SK-N-SH treated with all-trans-retinoic acid at 6 μM for 48 hours (cell line): Measurements from ENCODE around the gene ABCC6.

ENCODE experiments used
- ATAC-seq: fragments of 200-7000 bp; cut with Tn5 transposase; 3 replicates; pipeline ENCODE4 v1.9.1; 2020; ENCODE audit warnings: mild to moderate bottlenecking, moderate library complexity
- ARNTL ChIP-seq: fragments of 450-650 bp; formaldehyde crosslinking; IDR thresholded peaks from 2 replicates; pipeline ENCODE4 v1.5.0; 2020; ENCODE audit warnings: low read depth, mild to moderate bottlenecking, moderate library complexity, borderline replicate concordance
- BACH2 ChIP-seq: fragments of 250-450 bp; sonication (Bioruptor Pico); IDR thresholded peaks from 2 replicates; pipeline ENCODE4 v1.9.0; 2021; ENCODE audit warnings: mild to moderate bottlenecking, borderline replicate concordance
- CREB5 ChIP-seq: fragments of 250-450 bp; sonication (Bioruptor Pico); IDR thresholded peaks from 2 replicates; pipeline ENCODE4 v1.5.1; 2020; ENCODE audit warnings: low read depth, mild to moderate bottlenecking, moderate library complexity
- CSDC2 ChIP-seq: fragments of 250-450 bp; sonication (Bioruptor Pico); IDR thresholded peaks from 2 replicates; pipeline ENCODE4 v1.5.0; 2020; ENCODE audit warnings: mild to moderate bottlenecking, moderate library complexity
- CSRNP3 ChIP-seq: fragments of 250-450 bp; sonication (Bioruptor Pico); IDR thresholded peaks from 2 replicates; pipeline ENCODE4 v1.5.1; 2021; ENCODE audit warnings: mild to moderate bottlenecking, moderate library complexity
- ESRRG ChIP-seq: fragments of 250-450 bp; sonication (Bioruptor Pico); IDR thresholded peaks from 2 replicates; pipeline ENCODE4 v1.6.1; 2021; ENCODE audit warnings: mild to moderate bottlenecking
- GLIS3 ChIP-seq: fragments of 250-450 bp; sonication (Bioruptor Pico); IDR thresholded peaks from 2 replicates; pipeline ENCODE4 v1.5.0; 2020; ENCODE audit warnings: mild to moderate bottlenecking, moderate library complexity
- ISL1 ChIP-seq: fragments of 250-450 bp; sonication (Bioruptor Pico); IDR thresholded peaks from 2 replicates; pipeline ENCODE4 v2.1.2; 2022; ENCODE audit warnings: mild to moderate bottlenecking, moderate library complexity
- OSR1 ChIP-seq: fragments of 250-450 bp; sonication (Bioruptor Pico); IDR thresholded peaks from 2 replicates; pipeline ENCODE4 v1.8.0; 2022; ENCODE audit warnings: moderate library complexity, mild to moderate bottlenecking, inconsistent platforms
- PATZ1 ChIP-seq: fragments of 250-450 bp; sonication (Bioruptor Pico); IDR thresholded peaks from 2 replicates; pipeline ENCODE4 v1.8.0; 2020; ENCODE audit warnings: mild to moderate bottlenecking, moderate library complexity, borderline replicate concordance
- POU6F1 ChIP-seq: fragments of 250-450 bp; sonication (Bioruptor Pico); IDR thresholded peaks from 2 replicates; pipeline ENCODE4 v1.8.0; 2021; ENCODE audit warnings: low read depth, mild to moderate bottlenecking, moderate library complexity, borderline replicate concordance
- PPARA ChIP-seq: fragments of 250-450 bp; sonication (Bioruptor Pico); IDR thresholded peaks from 2 replicates; pipeline ENCODE4 v1.5.0; 2020; ENCODE audit warnings: mild to moderate bottlenecking, borderline replicate concordance
- RARB ChIP-seq: fragments of 250-450 bp; sonication (Bioruptor Pico); IDR thresholded peaks from 2 replicates; pipeline ENCODE4 v1.8.0; 2021; ENCODE audit warnings: mild to moderate bottlenecking, moderate library complexity
- SNAI2 ChIP-seq: fragments of 250-450 bp; sonication (Bioruptor Pico); IDR thresholded peaks from 2 replicates; pipeline ENCODE4 v1.5.0; 2020; ENCODE audit warnings: mild to moderate bottlenecking, moderate library complexity
- TCF4 ChIP-seq: fragments of 250-450 bp; sonication (Bioruptor Pico); IDR thresholded peaks from 2 replicates; pipeline ENCODE4 v1.8.0; 2021; ENCODE audit warnings: mild to moderate bottlenecking, moderate library complexity, borderline replicate concordance
- TOX ChIP-seq: fragments of 250-450 bp; sonication (Bioruptor Pico); IDR thresholded peaks from 2 replicates; pipeline ENCODE4 v1.8.0; 2021; ENCODE audit warnings: mild to moderate bottlenecking, moderate library complexity, borderline replicate concordance
- TSHZ2 ChIP-seq: fragments of 250-450 bp; sonication (Bioruptor Pico); IDR thresholded peaks from 2 replicates; pipeline ENCODE4 v1.5.0; 2020; ENCODE audit warnings: mild to moderate bottlenecking, moderate library complexity
- ZC3H10 ChIP-seq: fragments of 250-450 bp; sonication (Bioruptor Pico); IDR thresholded peaks from 2 replicates; pipeline ENCODE4 v1.5.1; 2021; ENCODE audit warnings: mild to moderate bottlenecking, moderate library complexity
- ZFP3 ChIP-seq: fragments of 250-450 bp; sonication (Bioruptor Pico); IDR thresholded peaks from 2 replicates; pipeline ENCODE4 v1.5.0; 2020; ENCODE audit warnings: mild to moderate bottlenecking, moderate library complexity
- ZFP30 ChIP-seq: fragments of 450-650 bp; formaldehyde crosslinking; IDR thresholded peaks from 2 replicates; pipeline ENCODE4 v1.5.0; 2022; ENCODE audit warnings: mild to moderate bottlenecking, moderate library complexity
- ZNF565 ChIP-seq: fragments of 450-650 bp; formaldehyde crosslinking; conservative IDR thresholded peaks from 2 replicates; pipeline ENCODE4 v1.5.0; 2020; ENCODE audit warnings: low read depth, mild to moderate bottlenecking, moderate library complexity
- ZNF70 ChIP-seq: fragments of 450-650 bp; formaldehyde crosslinking; IDR thresholded peaks from 2 replicates; pipeline ENCODE4 v1.5.0; 2020; ENCODE audit warnings: mild to moderate bottlenecking, moderate library complexity
- ZNF8 ChIP-seq: fragments of 450-650 bp; formaldehyde crosslinking; IDR thresholded peaks from 2 replicates; pipeline ENCODE4 v1.5.0; 2020; ENCODE audit warnings: mild to moderate bottlenecking, moderate library complexity

ABCC6 gene

GRCh38 chr16:16158741-16159374 lies 64.4 kb downstream of the ABCC6 start:
- TF ChIP-seq ESRRG (CRISPR knock-in tag) (no peak), ISL1 (CRISPR knock-in tag) (no peak)
- ATAC-seq = no peak

GRCh38 chr16:16158082-16158658 lies 65.1 kb downstream of the ABCC6 start:
- no peak for ATAC-seq
- TF ChIP-seq RARB (CRISPR knock-in tag) = no peak
- TF ChIP-seq SNAI2 (CRISPR knock-in tag) = no peak
- TF ChIP-seq PATZ1 (CRISPR knock-in tag) = no peak
- TF ChIP-seq ZNF565 (CRISPR knock-in tag) = no peak
- no peak for TF ChIP-seq CSRNP3 (CRISPR knock-in tag)
- TF ChIP-seq ZNF8 (CRISPR knock-in tag) = no peak
- TF ChIP-seq TSHZ2 (CRISPR knock-in tag) = no peak
- no peak for TF ChIP-seq TOX (CRISPR knock-in tag)
- TF ChIP-seq ZNF70 (CRISPR knock-in tag) = no peak
- TF ChIP-seq GLIS3 (CRISPR knock-in tag) = no peak
- TF ChIP-seq PPARA = no peak
- no peak for TF ChIP-seq CSDC2 (CRISPR knock-in tag)
- no peak for TF ChIP-seq OSR1 (CRISPR knock-in tag)
- no peak for TF ChIP-seq ESRRG (CRISPR knock-in tag)
- TF ChIP-seq BACH2 (CRISPR knock-in tag) = no peak

GRCh38 chr16:16157166-16157565 lies 66.1 kb downstream of the ABCC6 start:
- ATAC-seq = no peak
- TF ChIP-seq TCF4 (CRISPR knock-in tag) = no peak
- no peak for TF ChIP-seq PPARA
- no peak for TF ChIP-seq CREB5
- TF ChIP-seq ZFP3 = no peak
- TF ChIP-seq RARB (CRISPR knock-in tag) = no peak
- no peak for TF ChIP-seq OSR1 (CRISPR knock-in tag)
- no peak for TF ChIP-seq ZNF70 (CRISPR knock-in tag)
- no peak for TF ChIP-seq POU6F1
- no peak for TF ChIP-seq ARNTL
- no peak for TF ChIP-seq ESRRG (CRISPR knock-in tag)
- no peak for TF ChIP-seq GLIS3 (CRISPR knock-in tag)
- no peak for TF ChIP-seq CSRNP3 (CRISPR knock-in tag)
- no peak for TF ChIP-seq ISL1 (CRISPR knock-in tag)
- TF ChIP-seq ZC3H10 (CRISPR knock-in tag) = no peak
- no peak for TF ChIP-seq PATZ1 (CRISPR knock-in tag)
- no peak for TF ChIP-seq ZFP30 (CRISPR knock-in tag)
- TF ChIP-seq ZNF565 (CRISPR knock-in tag) = no peak
- no peak for TF ChIP-seq BACH2 (CRISPR knock-in tag)
- TF ChIP-seq, all 23 proteins: peak for 0
